ENCODE measurements around the gene STARD10.

The STARD10 gene

GRCh38 chr11:72706579-72706978, 87.3 kb downstream of the STARD10 start:
- peaks cover 94% of the 10 kb centered on the region for H3K36me3 ChIP-seq (ENCODE audit: control insufficient read depth, insufficient read depth, low read length)
- H3K4me1 ChIP-seq (ENCODE audit: control insufficient read depth, insufficient read depth, low read length, poor library complexity, severe bottlenecking), result no peaks in the 10 kb centered on the region
- H3K27me3 ChIP-seq (replicated peaks; ENCODE audit: control insufficient read depth, insufficient read depth, low read length, poor library complexity, severe bottlenecking), result no peaks in the 10 kb centered on the region
- no peak overlapping the region for H3K4me3 ChIP-seq (ENCODE audit: insufficient read depth, low read depth, low read length, poor library complexity, severe bottlenecking)
- H3K27ac ChIP-seq (ENCODE audit: insufficient read depth, low read length, poor library complexity, severe bottlenecking), result no peak overlapping the region
- H3K9me3 ChIP-seq (ENCODE audit: control insufficient read depth, low read length), result no peaks in the 10 kb centered on the region
- no peak for DNase-seq

- H3K27me3 ChIP-seq (replicated peaks; ENCODE audit: control insufficient read depth, insufficient read depth, low read length, poor library complexity, severe bottlenecking), result no peaks in the 10 kb centered on the region
- no peak overlapping the region for H3K27ac ChIP-seq (ENCODE audit: insufficient read depth, low read length, poor library complexity, severe bottlenecking)
- peaks cover 92% of the 10 kb centered on the region for H3K36me3 ChIP-seq (ENCODE audit: control insufficient read depth, insufficient read depth, low read length)
- H3K4me3 ChIP-seq (ENCODE audit: insufficient read depth, low read depth, low read length, poor library complexity, severe bottlenecking), result no peak overlapping the region
- no peaks in the 10 kb centered on the region for H3K4me1 ChIP-seq (ENCODE audit: control insufficient read depth, insufficient read depth, low read length, poor library complexity, severe bottlenecking)
- no peak for DNase-seq
- H3K9me3 ChIP-seq (ENCODE audit: control insufficient read depth, low read length), result no peaks in the 10 kb centered on the region
Observed at GRCh38 chr11:72705442-72706365, 88.1 kb downstream of the STARD10 start.

GRCh38 chr11:72704783-72705265, 89.0 kb downstream of the STARD10 start:
- no peak for DNase-seq
- Histone ChIP-seq H3K9me3 (ENCODE audit: control insufficient read depth, low read length) (no peaks in the 10 kb centered on the region), H3K4me3 (ENCODE audit: insufficient read depth, low read depth, low read length, poor library complexity, severe bottlenecking) (no peak overlapping the region), H3K36me3 (ENCODE audit: control insufficient read depth, insufficient read depth, low read length) (peaks cover 92% of the 10 kb centered on the region), H3K27me3 (replicated peaks; ENCODE audit: control insufficient read depth, insufficient read depth, low read length, poor library complexity, severe bottlenecking) (no peaks in the 10 kb centered on the region), H3K27ac (ENCODE audit: insufficient read depth, low read length, poor library complexity, severe bottlenecking) (no peak overlapping the region), H3K4me1 (ENCODE audit: control insufficient read depth, insufficient read depth, low read length, poor library complexity, severe bottlenecking) (no peaks in the 10 kb centered on the region)
